GM12874 (cell line): ENCODE results near the gene GPSM1.

ENCODE experiments used
- TF ChIP-seq, protein P1 (sequence below): IDR thresholded peaks from 2 replicates; pipeline ENCODE4 v1.5.1; 2011; ENCODE audit warnings: low read depth, mild to moderate bottlenecking, control low read depth, low read length, moderate library complexity; ENCODE audit not compliant: insufficient read depth

Gene GPSM1

DNA sequence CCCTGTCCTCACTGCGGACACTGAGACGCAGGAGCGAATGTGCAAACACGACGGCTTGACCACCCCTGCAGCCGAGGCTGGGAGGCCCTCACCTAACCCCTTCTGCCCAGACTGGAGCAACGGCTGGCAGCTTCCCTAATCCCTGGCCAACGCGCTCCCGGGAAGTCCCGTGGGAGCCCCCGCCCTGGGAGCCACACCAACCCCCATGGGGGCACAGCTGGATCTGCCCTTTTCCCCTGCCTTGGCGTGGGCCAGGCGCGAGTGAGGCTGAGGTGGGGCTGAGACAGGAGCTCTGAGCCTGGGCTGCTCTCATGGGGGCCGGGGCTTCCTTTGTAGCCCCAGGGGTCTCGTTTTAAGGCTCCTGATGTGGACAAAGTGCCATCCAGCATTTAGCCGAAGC, 40.9 kb downstream of the GPSM1 start:
- TF ChIP-seq, protein P1, sequence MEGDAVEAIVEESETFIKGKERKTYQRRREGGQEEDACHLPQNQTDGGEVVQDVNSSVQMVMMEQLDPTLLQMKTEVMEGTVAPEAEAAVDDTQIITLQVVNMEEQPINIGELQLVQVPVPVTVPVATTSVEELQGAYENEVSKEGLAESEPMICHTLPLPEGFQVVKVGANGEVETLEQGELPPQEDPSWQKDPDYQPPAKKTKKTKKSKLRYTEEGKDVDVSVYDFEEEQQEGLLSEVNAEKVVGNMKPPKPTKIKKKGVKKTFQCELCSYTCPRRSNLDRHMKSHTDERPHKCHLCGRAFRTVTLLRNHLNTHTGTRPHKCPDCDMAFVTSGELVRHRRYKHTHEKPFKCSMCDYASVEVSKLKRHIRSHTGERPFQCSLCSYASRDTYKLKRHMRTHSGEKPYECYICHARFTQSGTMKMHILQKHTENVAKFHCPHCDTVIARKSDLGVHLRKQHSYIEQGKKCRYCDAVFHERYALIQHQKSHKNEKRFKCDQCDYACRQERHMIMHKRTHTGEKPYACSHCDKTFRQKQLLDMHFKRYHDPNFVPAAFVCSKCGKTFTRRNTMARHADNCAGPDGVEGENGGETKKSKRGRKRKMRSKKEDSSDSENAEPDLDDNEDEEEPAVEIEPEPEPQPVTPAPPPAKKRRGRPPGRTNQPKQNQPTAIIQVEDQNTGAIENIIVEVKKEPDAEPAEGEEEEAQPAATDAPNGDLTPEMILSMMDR: no peak

DNA sequence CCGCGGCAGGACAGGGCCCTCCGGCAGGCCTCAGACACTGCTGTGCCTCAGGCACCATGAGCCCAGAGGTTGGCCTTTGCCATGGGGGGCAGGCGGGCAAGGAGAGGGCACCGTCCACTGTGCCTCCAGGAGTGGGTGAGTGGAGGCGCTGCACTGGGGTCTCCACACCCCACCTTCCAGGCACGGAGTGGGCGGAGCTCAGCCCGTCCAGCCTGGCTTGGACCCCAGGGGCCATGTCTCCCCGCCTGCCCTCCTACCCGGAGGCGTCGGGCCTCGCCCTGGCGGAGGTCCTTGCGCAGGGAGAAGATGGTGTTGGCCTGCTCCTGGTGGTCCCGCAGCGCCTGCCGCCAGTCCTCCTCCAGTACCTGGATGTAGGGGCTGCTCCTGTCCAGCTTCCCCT, 42.7 kb downstream of the GPSM1 start:
- TF ChIP-seq, protein P1: no peak

DNA sequence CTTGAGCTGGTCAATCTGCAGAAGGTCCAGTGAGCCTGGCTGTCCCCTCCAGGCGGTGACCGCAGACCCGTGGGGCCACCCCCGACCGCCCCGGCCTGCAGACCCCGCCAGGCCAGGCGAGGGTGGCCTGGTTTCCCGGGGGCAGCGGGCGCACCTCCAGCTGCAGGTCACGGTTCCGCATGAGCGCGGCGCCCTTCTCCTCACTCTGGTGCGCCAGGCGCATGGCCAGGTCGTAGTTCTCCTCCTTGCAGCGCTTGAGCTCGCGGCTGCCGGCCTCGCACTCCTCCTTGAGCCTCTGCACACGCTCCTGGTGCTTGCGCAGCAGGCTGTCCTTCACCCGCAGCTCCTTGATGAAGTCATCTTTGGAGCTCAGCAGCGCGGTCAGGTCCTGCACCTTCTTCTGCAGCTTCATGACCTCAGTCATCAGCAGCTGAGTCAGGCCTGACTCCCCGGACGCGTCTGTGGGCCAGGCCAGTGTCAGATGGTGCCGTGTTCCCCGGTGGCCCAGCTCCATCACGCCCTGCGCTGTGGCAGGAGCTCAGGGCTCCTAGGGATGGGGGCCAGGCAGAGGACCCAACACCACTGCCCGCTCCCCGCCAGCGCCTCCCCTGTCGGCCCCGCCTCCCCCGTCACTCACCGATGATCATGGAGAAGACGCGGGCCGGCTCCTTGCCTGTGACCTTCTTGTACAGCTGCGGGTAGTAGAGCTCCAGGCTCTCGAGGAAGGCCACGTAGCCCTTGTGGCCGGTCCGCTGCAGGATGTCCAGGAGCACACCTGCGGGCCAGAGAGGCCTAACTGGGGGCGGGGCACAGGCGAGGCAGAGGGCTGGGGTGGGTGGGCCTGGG, 43.6 kb downstream of the GPSM1 start:
- TF ChIP-seq, protein P1: no peak

DNA sequence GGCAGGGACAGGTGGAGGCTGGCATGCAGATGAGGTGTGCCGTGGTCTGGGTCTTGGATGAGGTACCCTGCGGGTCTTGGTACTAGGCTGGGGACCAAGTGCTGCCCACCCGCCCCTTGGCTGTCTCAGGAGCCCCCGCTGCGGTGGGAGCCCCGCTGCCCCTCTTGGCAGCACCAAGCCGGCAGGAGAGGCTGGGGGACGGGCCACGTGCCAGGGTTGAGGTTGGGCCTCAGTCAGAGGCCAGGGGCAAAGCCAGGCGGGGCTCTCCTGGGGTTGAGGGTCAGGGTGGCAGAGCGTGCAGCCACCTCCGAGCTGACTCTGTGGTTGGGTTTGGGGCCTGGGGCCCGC, 44.2 kb downstream of the GPSM1 start:
- TF ChIP-seq, protein P1: no peak

DNA sequence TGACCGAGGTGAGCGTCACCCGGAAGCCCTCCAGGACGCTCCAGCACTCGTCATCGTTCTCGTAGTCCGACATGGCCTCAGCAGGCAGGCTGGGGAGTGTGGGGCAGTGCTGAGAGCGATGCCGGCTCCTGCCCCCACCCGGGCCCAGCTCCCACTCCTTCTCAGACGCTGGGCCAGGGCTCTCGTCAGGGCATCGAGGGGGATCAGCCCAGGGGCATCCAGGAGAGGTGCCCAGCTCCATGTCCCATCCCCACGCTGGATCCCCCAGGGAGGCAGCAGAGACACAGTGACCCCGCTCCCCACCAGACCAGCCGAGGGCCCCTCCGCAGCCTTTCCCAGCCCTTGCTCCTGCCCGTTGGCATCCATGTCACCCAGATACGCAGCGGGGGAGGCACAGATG, 44.7 kb downstream of the GPSM1 start:
- TF ChIP-seq, protein P1: no peak

DNA sequence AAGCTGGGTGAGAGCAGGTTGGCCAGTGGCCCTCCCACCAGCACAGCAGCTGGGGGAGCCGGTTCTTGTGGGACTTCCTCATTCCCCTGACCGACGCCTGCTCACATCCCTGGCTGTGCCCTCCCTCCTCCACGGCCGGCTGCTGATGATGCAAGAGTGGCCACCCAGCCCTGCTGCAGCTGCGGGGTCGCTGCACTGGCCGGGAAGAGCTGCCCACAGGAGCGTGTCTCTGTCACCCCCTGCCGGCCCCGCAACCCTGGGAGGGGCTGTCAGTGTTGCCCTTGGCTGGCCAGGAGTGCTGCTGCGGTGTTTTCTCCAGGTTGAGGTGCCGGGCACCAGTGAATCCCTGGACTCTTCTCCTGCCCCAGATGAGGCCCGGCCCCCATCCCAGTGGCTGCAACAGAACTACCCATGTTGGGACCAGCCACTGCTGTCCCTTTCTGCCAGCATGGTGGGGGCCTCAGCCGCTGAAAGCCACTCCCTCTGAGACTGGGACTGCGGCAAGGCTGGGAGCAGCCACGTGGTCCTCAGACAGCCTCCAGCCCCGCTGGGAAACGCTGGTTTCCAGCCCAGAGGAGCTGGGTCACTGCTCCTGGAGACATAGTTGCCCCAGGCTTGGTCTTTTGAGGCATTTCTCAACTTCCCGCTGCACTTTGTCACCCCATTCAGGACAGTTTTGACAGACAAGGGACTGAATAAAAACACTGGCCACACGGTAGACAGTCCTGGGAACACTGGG, 45.4 kb downstream of the GPSM1 start:
- TF ChIP-seq, protein P1: no peak

DNA sequence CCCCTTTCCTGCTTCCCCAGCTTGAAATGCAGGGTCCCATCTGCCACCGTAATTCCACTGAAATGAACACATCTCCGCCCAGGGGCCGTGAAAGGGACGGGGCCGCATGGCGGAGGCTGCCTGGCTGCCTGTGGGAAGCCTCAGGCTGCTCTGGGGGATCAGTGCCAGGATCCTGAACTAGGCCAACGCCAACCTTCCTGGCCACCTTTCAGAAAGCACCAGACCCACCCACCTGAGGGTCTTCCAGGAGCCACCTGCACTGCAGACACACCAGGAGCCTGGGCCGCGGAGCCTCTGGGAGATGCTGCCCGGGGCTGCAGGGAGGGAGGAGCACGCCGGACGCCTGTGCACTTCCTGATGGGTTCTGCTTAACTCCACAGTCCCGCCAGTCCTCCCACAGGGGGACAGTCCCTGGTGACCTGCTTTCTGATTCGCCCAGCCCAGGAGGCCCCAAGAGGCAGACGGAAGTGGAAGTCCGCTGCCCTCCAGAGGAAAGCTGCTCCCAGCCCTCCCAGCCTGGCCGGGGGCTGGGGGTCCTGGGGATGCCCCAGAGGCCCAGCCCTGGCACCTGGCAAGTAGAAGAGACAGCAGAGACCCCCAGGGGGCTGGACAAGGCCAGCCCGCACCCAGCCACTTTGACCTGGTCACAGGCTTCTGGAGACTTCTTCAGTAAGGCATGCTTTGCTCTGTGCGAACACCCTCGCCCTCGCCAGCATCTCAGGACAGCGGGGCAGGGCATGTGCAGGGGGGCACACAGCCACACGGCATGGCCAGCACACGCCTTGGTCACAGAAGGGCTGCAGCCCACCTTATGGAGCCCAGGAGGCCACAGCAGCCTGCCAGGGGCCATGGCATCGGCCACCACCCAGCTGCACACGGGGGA, 46.2 kb downstream of the GPSM1 start, which contains the start of gene CARD9:
CARD9 (minus strand) TSS at position 370 of the 883 bp plus-strand sequence. CDS start 1,591 bp downstream, outside the sequence.
- TF ChIP-seq, protein P1: no peak
